Right cardiac atrium (tissue), 5 donors: ENCODE measurements around the gene TRPM1. TPM values are rescaled to one million over a fixed set of nuclear protein-coding genes. Genes with fewer than 3 reads are reported as not detected.
A peak's percentile ranks its signal among the peaks of the same experiment; 100 is the strongest.

Experiments used
- ATAC-seq, 2 donors: fragments of 200-7000 bp; cut with Tn5 transposase; one replicate each; pipeline versions ENCODE4 v1.8.0 to v1.9.1; 2020; ENCODE audit warnings: moderate library complexity in 2 of 2, mild to moderate bottlenecking in 1 of 2
- DNase-seq, 3 donors: peaks; one replicate each; pipeline ENCODE4 v3.0.0-alpha.2; 2020
- H3K27ac ChIP-seq: one replicate; pipeline ENCODE4 v1.5.1; 2013; ENCODE audit warnings: mild to moderate bottlenecking, low read length, control low read depth, moderate library complexity
- H3K27me3 ChIP-seq: one replicate; pipeline ENCODE4 v1.6.1; 2013; ENCODE audit not compliant: control insufficient read depth, insufficient read depth
- H3K4me1 ChIP-seq: one replicate; pipeline ENCODE4 v1.6.1; 2013; ENCODE audit warnings: low read length; ENCODE audit not compliant: control insufficient read depth, insufficient read depth
- H3K4me3 ChIP-seq: one replicate; pipeline ENCODE4 v1.5.1; 2013; ENCODE audit warnings: low read length, control low read depth
- H3K9me3 ChIP-seq: one replicate; pipeline ENCODE4 v1.6.1; 2013; ENCODE audit warnings: low read length; ENCODE audit not compliant: control insufficient read depth
- WGBS: extraction: QIAGEN DNeasy Blood & Tissue Kit; methylation state at CpG from one replicate; pipeline ENCODE4 v1.1.7; 2013; 5-methylcytosine and 5-hydroxymethylcytosine counted together
- intact Hi-C, 4 donors: fragments of 100-400 bp; cut with DNase I; formaldehyde crosslinking; loops; one replicate each; pipeline versions ENCODE4 v1.11.0 to v1.14.0; 2022 to 2023
- polyA plus RNA-seq: library from polyadenylated mRNA; stranded (reverse); fragments of 200-250 nt; gene quantifications from one replicate; pipeline ENCODE4 v1.2.3, GENCODE V29; 2013
- total RNA-seq, 4 donors: library from RNA; stranded (reverse); fragmentation: NEBNext Ultra II Directional; extraction: Animal tissue kit (Norgen Biotek cat#: 25700); gene quantifications; one replicate each; pipeline ENCODE4 v1.2.1, GENCODE V29; 2021
- donor health status: healthy with polysubstance abuse.
- donor health status: DM: no; HTN: yes; CAD: no.
- donor health status: DM: no; HTN: no; CAD: no.
- donor health status: DM: no; HTN: yes; CAD: no; lungs with severe emphysema.
- donor health status: DM: yes; HTN: yes; CAD: no.

The TRPM1 gene
- total and polyA plus RNA-seq, 5 donors: 0.14 TPM; not detected in 4

- H3K9me3 ChIP-seq: no peaks in the 10 kb centered on the region
- intact Hi-C loops: no loop called here
- no peaks in the 10 kb centered on the region for H3K27me3 ChIP-seq
- H3K4me3 ChIP-seq: no peak overlapping the region
- ATAC-seq (peak in 1 of 2 donors; percentile 54), DNase-seq (peak in 1 of 3 donors; percentile 49)
- WGBS: 78% methylated on average over 19 of the region's 19 CpGs
- no peaks in the 10 kb centered on the region for H3K4me1 ChIP-seq
- H3K27ac ChIP-seq: no peak overlapping the region
Measured at GRCh38 chr15:31046759-31047359, 54.7 kb downstream of the TRPM1 start.

GRCh38 chr15:31045606-31046005, 55.9 kb downstream of the TRPM1 start:
- Histone ChIP-seq H3K27ac (no peak overlapping the region), H3K4me3 (no peak overlapping the region), H3K27me3 (no peaks in the 10 kb centered on the region), H3K4me1 (no peaks in the 10 kb centered on the region), H3K9me3 (no peaks in the 10 kb centered on the region)
- intact Hi-C loops: no loop called here
- 88% methylated on average over 3 of the region's 3 CpGs for WGBS
- ATAC-seq (no peak), DNase-seq (no peak)

GRCh38 chr15:31042751-31043150, 58.8 kb downstream of the TRPM1 start:
- ATAC-seq (no peak), DNase-seq (no peak)
- H3K27me3 ChIP-seq: no peaks in the 10 kb centered on the region
- H3K4me3 ChIP-seq: no peak overlapping the region
- 44% methylated on average over 2 of the region's 2 CpGs for WGBS
- H3K9me3 ChIP-seq: no peaks in the 10 kb centered on the region
- no peak overlapping the region for H3K27ac ChIP-seq
- intact Hi-C loops: no loop called here
- H3K4me1 ChIP-seq: no peaks in the 10 kb centered on the region

DNA sequence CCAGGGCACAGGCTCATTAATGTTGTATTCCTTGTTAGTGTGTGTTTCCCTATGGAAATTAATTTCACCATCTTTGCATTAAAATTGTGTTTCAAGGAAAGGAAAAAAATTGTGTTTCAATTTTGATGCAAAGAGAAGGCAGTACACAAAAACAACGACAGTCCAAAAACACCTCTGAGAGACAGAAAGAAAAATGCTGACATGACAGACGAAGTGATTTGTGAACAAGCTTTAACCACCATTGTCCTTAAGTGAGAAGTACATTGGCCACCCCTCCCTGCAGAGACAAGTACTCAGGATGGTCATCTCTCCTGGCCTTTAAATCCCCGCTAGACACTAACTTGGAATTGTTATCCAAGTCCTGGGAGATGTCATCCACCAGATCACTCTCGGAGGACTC, 59.9 kb downstream of the TRPM1 start:
- ATAC-seq (no peak), DNase-seq (no peak)
- no peak overlapping the region for H3K27ac ChIP-seq
- no peaks in the 10 kb centered on the region for H3K27me3 ChIP-seq
- H3K4me1 ChIP-seq: no peaks in the 10 kb centered on the region
- intact Hi-C loops: no loop called here
- H3K4me3 ChIP-seq: no peak overlapping the region
- no peaks in the 10 kb centered on the region for H3K9me3 ChIP-seq
- 95% methylated on average over 4 of the region's 4 CpGs for WGBS

DNA sequence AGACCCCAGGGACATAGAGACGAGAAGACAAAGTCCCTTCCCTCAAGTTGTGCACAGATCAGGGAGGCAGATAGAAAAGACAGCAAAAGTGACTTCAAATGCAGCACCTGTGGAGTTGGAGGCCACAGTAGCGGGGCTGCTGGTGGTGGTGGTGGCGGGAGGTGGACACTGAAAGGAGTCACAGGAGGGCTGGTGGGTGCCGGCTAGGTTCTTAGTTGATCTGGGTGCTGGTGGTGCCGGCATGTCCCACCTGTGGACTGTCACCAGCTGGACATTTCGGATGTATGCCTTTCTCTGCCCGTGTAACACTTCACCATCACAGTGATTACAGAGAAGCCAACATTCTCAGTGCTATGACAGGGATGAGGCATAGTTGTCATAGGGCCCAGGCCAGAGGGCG, 60.9 kb downstream of the TRPM1 start:
- intact Hi-C loops: no loop called here
- no peaks in the 10 kb centered on the region for H3K9me3 ChIP-seq
- H3K4me1 ChIP-seq: no peaks in the 10 kb centered on the region
- no peak for ATAC-seq
- WGBS: 91% methylated on average over 8 of the region's 8 CpGs
- no peak overlapping the region for H3K27ac ChIP-seq
- no peak overlapping the region for H3K4me3 ChIP-seq
- no peaks in the 10 kb centered on the region for H3K27me3 ChIP-seq
- DNase-seq: no peak

- H3K27ac ChIP-seq: no peak overlapping the region
- ATAC-seq: no peak
- H3K9me3 ChIP-seq: no peaks in the 10 kb centered on the region
- no peaks in the 10 kb centered on the region for H3K4me1 ChIP-seq
- H3K27me3 ChIP-seq: no peaks in the 10 kb centered on the region
- 95% methylated on average over 16 of the region's 16 CpGs for WGBS
- no peak for DNase-seq
- no peak overlapping the region for H3K4me3 ChIP-seq
- intact Hi-C loops: no loop called here
Measured at GRCh38 chr15:31039961-31040360, 61.6 kb downstream of the TRPM1 start.

DNA sequence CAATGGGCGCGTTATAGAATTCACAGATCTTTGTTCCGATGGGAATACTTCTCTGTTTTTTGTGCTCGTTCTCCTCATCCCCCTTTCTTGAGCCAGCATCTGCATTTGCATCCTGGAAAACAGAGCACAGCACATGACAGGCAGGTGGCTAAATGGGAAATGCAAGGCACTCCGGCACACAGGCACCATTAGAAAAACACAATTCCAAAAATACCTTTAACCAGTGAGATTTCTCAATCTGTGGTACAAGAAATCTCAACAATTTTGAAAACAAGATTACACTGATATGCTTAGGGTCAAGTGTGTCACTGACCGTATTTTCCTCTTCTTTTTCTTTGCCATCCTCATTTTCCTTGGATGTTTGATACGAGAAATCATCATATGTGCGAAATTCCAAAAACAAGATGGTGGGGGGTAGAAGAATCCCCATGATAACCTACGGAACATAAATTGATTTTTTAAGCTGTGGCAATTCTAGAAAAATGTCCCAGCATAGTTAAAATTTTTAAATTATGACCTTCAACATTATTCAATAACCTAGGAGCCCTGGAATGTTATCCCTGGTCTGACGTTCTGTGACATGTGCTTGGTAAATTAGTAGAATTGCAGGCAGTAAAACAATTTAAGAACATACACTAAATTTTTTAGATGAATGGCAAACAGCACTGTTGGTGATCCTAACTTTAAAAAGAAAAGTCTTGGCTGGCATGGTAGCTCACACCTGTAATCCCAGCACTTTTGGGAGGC, 63.6 kb downstream of the TRPM1 start:
- no peak for ATAC-seq
- intact Hi-C loops: no loop called here
- Histone ChIP-seq H3K27me3 (no peaks in the 10 kb centered on the region), H3K4me3 (no peak overlapping the region), H3K9me3 (no peaks in the 10 kb centered on the region), H3K4me1 (no peaks in the 10 kb centered on the region), H3K27ac (no peak overlapping the region)
- no peak for DNase-seq
- WGBS: 89% methylated on average over 10 of the region's 10 CpGs

- Histone ChIP-seq H3K4me1 (no peaks in the 10 kb centered on the region), H3K9me3 (no peaks in the 10 kb centered on the region), H3K27me3 (no peaks in the 10 kb centered on the region), H3K4me3 (no peak overlapping the region), H3K27ac (no peak overlapping the region)
- ATAC-seq (no peak), DNase-seq (no peak)
- WGBS: 89% methylated on average over 9 of the region's 9 CpGs
- intact Hi-C loops: no loop called here
Measured at GRCh38 chr15:31036783-31037182, 64.7 kb downstream of the TRPM1 start.

- Histone ChIP-seq H3K27ac (no peak overlapping the region), H3K4me3 (no peak overlapping the region), H3K4me1 (no peaks in the 10 kb centered on the region), H3K9me3 (no peaks in the 10 kb centered on the region), H3K27me3 (no peaks in the 10 kb centered on the region)
- ATAC-seq: no peak
- WGBS: 74% methylated on average over 7 of the region's 7 CpGs
- intact Hi-C loops: no loop called here
- DNase-seq: no peak
Measured at GRCh38 chr15:31035610-31036009, 65.9 kb downstream of the TRPM1 start.

GRCh38 chr15:31034152-31034551, 67.4 kb downstream of the TRPM1 start:
- Histone ChIP-seq H3K4me1 (no peaks in the 10 kb centered on the region), H3K4me3 (no peak overlapping the region), H3K27ac (no peak overlapping the region), H3K27me3 (no peaks in the 10 kb centered on the region), H3K9me3 (no peaks in the 10 kb centered on the region)
- intact Hi-C loops: no loop called here
- ATAC-seq (no peak), DNase-seq (no peak)
- WGBS: 52% methylated on average over 4 of the region's 4 CpGs

DNA sequence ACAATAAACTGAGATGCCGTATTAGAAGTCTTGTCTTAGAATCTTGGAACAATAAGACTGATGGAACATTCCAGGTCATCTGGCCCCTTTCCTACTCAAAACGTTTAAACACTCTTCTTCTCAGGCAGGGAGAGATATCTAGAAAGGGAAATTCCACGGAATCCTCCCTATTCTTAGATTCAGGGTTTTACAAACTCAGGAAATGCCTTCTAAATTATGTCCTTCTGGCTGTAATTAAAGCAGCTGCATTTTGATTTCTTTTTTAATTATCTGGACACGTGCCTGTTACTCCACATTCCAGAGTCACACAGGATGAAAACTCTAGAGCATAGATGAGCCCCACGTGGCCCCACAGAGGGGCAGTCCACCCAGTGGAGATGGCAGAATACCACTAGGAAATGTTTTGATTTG, 68.6 kb downstream of the TRPM1 start:
- 22% methylated on average over 5 of the region's 5 CpGs for WGBS
- Histone ChIP-seq H3K4me1 (no peaks in the 10 kb centered on the region), H3K4me3 (no peak overlapping the region), H3K9me3 (no peaks in the 10 kb centered on the region), H3K27ac (no peak overlapping the region), H3K27me3 (no peaks in the 10 kb centered on the region)
- intact Hi-C loops: no loop called here
- no peak for DNase-seq
- ATAC-seq: peak; percentile 46 to 72
